ENCODE results near the gene ATG14.
"Not testable (repeated sequence)": the region's sequence is repeated elsewhere in the genome, so short reads cannot be mapped to it uniquely, and the experiment has no call there.

Gene ATG14

GRCh38 chr14:55386037-55386808 is 25.4 kb downstream of the ATG14 start:
- DNase-seq (ENCODE audit: low spot score) = no peak

- no peak for DNase-seq (ENCODE audit: low spot score)
Observed at GRCh38 chr14:55384536-55384935, 27.1 kb downstream of the ATG14 start.

GRCh38 chr14:55383541-55384140 is 28.0 kb downstream of the ATG14 start:
- no peak for DNase-seq (ENCODE audit: low spot score)

GRCh38 chr14:55383056-55383466 is 28.6 kb downstream of the ATG14 start:
- DNase-seq (ENCODE audit: low spot score) = not testable (repeated sequence)

- no peak for DNase-seq (ENCODE audit: low spot score)
Observed at GRCh38 chr14:55382483-55382882, 29.1 kb downstream of the ATG14 start.

- DNase-seq (ENCODE audit: low spot score) = no peak
Observed at GRCh38 chr14:55381561-55381960, 30.1 kb downstream of the ATG14 start.

- DNase-seq (ENCODE audit: low spot score) = peak; percentile 40
Observed at GRCh38 chr14:55381040-55381439, 30.6 kb downstream of the ATG14 start.

GRCh38 chr14:55377236-55377635 is 34.4 kb downstream of the ATG14 start:
- no peak for DNase-seq (ENCODE audit: low spot score)

- DNase-seq (ENCODE audit: low spot score) = no peak
Observed at GRCh38 chr14:55374771-55375170, 36.9 kb downstream of the ATG14 start.

- no peak for DNase-seq (ENCODE audit: low spot score)
Observed at GRCh38 chr14:55373784-55374705, 37.6 kb downstream of the ATG14 start.

- DNase-seq (ENCODE audit: low spot score) = no peak
Observed at GRCh38 chr14:55372825-55373224, 38.8 kb downstream of the ATG14 start.

- DNase-seq (ENCODE audit: low spot score) = no peak
Observed at GRCh38 chr14:55372423-55372822, 39.2 kb downstream of the ATG14 start.

- DNase-seq (ENCODE audit: low spot score) = no peak
Observed at GRCh38 chr14:55370883-55371455, 40.7 kb downstream of the ATG14 start.

GRCh38 chr14:55366271-55366670 is 45.4 kb downstream of the ATG14 start:
- no peak for DNase-seq (ENCODE audit: low spot score)

GRCh38 chr14:55361190-55361589 is 50.4 kb downstream of the ATG14 start:
- DNase-seq (ENCODE audit: low spot score) = no peak

GRCh38 chr14:55359307-55359706 is 52.3 kb downstream of the ATG14 start:
- no peak for DNase-seq (ENCODE audit: low spot score)

- DNase-seq (ENCODE audit: low spot score) = peak; percentile 73
Observed at GRCh38 chr14:55356913-55357312, 54.7 kb downstream of the ATG14 start.

- DNase-seq (ENCODE audit: low spot score) = no peak
Observed at GRCh38 chr14:55355922-55356321, 55.7 kb downstream of the ATG14 start.

GRCh38 chr14:55354500-55354899 is 57.1 kb downstream of the ATG14 start:
- DNase-seq (ENCODE audit: low spot score) = peak; percentile 53

GRCh38 chr14:55353686-55354467 is 57.8 kb downstream of the ATG14 start:
- no peak for DNase-seq (ENCODE audit: low spot score)

- DNase-seq (ENCODE audit: low spot score) = no peak
Observed at GRCh38 chr14:55352201-55352600, 59.4 kb downstream of the ATG14 start.

GRCh38 chr14:55351111-55351510 is 60.5 kb downstream of the ATG14 start:
- no peak for DNase-seq (ENCODE audit: low spot score)

Measured in HuH-7 (cell line).